ENCODE measurements around the gene CEBPE. TPM values are rescaled to one million over a fixed set of nuclear protein-coding genes. Genes with fewer than 3 reads are reported as not detected.

The CEBPE gene
- total RNA-seq, 1 donor from 2014 or later: not detected

GRCh38 chr14:23093991-23094665 is 24.9 kb downstream of the CEBPE start:
- Histone ChIP-seq H3K27me3 (ENCODE audit: low read depth) (no peaks in the 10 kb centered on the region), H3K9me3 (replicated peaks) (no peaks in the 10 kb centered on the region), H3K27ac (replicated peaks) (peak overlapping the region; percentile 97), H3K4me1 (peaks cover 79% of the 10 kb centered on the region), H3K36me3 (peaks cover 56% of the 10 kb centered on the region), H3K4me3 (peak overlapping the region; percentile 90)
- no peak for DNase-seq
- peak; percentile 25 for TF ChIP-seq CTCF (IDR thresholded peaks at IDR 0.05; ENCODE audit: borderline replicate concordance)
- intact Hi-C loops (cut with micrococcal nuclease): no loop called here

DNA sequence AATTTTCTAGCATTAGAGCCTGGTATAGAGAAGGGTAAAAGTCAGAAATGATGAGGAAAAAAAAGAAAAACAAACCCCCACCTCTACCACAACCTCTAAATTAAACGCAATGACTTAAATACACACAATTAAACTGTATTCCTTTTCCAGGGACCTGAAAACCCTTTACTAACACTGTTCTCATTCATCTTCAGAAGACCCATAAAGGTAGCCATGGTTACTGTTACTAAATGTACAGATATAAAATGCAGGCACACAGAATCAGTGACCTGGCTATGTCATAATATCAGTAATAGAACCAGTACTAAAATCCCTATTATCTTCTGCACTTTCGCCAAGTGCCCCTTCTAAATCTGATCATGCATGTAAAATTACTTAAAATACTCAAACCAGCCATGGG is 25.5 kb downstream of the CEBPE start:
- Histone ChIP-seq H3K4me1 (peaks cover 73% of the 10 kb centered on the region), H3K4me3 (peak overlapping the region; percentile 90), H3K27ac (replicated peaks) (no peak overlapping the region), H3K9me3 (replicated peaks) (no peaks in the 10 kb centered on the region), H3K36me3 (peaks cover 59% of the 10 kb centered on the region), H3K27me3 (ENCODE audit: low read depth) (no peaks in the 10 kb centered on the region)
- DNase-seq: no peak
- intact Hi-C loops (cut with micrococcal nuclease): no loop called here
- no peak for TF ChIP-seq CTCF (IDR thresholded peaks at IDR 0.05; ENCODE audit: borderline replicate concordance)

- no peaks in the 10 kb centered on the region for H3K9me3 ChIP-seq (replicated peaks)
- H3K36me3 ChIP-seq: peaks cover 59% of the 10 kb centered on the region
- intact Hi-C loops (cut with micrococcal nuclease): no loop called here
- TF ChIP-seq CTCF (IDR thresholded peaks at IDR 0.05; ENCODE audit: borderline replicate concordance): no peak
- DNase-seq: no peak
- peak overlapping the region; percentile 90 for H3K4me3 ChIP-seq
- H3K27me3 ChIP-seq (ENCODE audit: low read depth): no peaks in the 10 kb centered on the region
- H3K4me1 ChIP-seq: peaks cover 73% of the 10 kb centered on the region
- H3K27ac ChIP-seq (replicated peaks): no peak overlapping the region
These were observed 26.0 kb downstream of the CEBPE start for GRCh38 chr14:23093104-23093503.

GRCh38 chr14:23091294-23092225 is 27.5 kb downstream of the CEBPE start:
- peaks cover 73% of the 10 kb centered on the region for H3K4me1 ChIP-seq
- no peak for TF ChIP-seq CTCF (IDR thresholded peaks at IDR 0.05; ENCODE audit: borderline replicate concordance)
- H3K27me3 ChIP-seq (ENCODE audit: low read depth): no peaks in the 10 kb centered on the region
- H3K27ac ChIP-seq (replicated peaks): no peak overlapping the region
- DNase-seq: no peak
- no peak overlapping the region for H3K4me3 ChIP-seq
- intact Hi-C loops (cut with micrococcal nuclease): no loop called here
- H3K36me3 ChIP-seq: peaks cover 68% of the 10 kb centered on the region
- no peaks in the 10 kb centered on the region for H3K9me3 ChIP-seq (replicated peaks)

GRCh38 chr14:23090254-23090636 is 28.8 kb downstream of the CEBPE start:
- no peak for TF ChIP-seq CTCF (IDR thresholded peaks at IDR 0.05; ENCODE audit: borderline replicate concordance)
- Histone ChIP-seq H3K27ac (replicated peaks) (no peak overlapping the region), H3K36me3 (peaks cover 81% of the 10 kb centered on the region), H3K4me1 (peaks cover 69% of the 10 kb centered on the region), H3K9me3 (replicated peaks) (no peaks in the 10 kb centered on the region), H3K27me3 (ENCODE audit: low read depth) (no peaks in the 10 kb centered on the region), H3K4me3 (no peak overlapping the region)
- no peak for DNase-seq
- intact Hi-C loops (cut with micrococcal nuclease): no loop called here
